HL-60 (cell line): ENCODE measurements around the gene CAST.

Experiments used
- CTCF ChIP-seq: IDR thresholded peaks from one replicate; pipeline ENCODE4 v1.5.1; 2011; ENCODE audit warnings: low read length, control low read depth, inconsistent platforms; ENCODE audit not compliant: insufficient read depth
- GABPA ChIP-seq: IDR thresholded peaks from 2 replicates; pipeline ENCODE4 v1.6.1; 2012; ENCODE audit warnings: low read depth
- POLR2AphosphoS5 ChIP-seq: IDR thresholded peaks from 2 replicates; pipeline ENCODE4 v1.6.1; 2012; ENCODE audit warnings: low read depth
- REST ChIP-seq: IDR thresholded peaks from 2 replicates; pipeline ENCODE4 v1.6.1; 2012; ENCODE audit warnings: low read depth; ENCODE audit not compliant: insufficient replicate concordance
- SPI1 ChIP-seq: IDR thresholded peaks from 2 replicates; pipeline ENCODE4 v1.6.1; 2012; ENCODE audit warnings: low read depth, mild to moderate bottlenecking, borderline replicate concordance

DNA sequence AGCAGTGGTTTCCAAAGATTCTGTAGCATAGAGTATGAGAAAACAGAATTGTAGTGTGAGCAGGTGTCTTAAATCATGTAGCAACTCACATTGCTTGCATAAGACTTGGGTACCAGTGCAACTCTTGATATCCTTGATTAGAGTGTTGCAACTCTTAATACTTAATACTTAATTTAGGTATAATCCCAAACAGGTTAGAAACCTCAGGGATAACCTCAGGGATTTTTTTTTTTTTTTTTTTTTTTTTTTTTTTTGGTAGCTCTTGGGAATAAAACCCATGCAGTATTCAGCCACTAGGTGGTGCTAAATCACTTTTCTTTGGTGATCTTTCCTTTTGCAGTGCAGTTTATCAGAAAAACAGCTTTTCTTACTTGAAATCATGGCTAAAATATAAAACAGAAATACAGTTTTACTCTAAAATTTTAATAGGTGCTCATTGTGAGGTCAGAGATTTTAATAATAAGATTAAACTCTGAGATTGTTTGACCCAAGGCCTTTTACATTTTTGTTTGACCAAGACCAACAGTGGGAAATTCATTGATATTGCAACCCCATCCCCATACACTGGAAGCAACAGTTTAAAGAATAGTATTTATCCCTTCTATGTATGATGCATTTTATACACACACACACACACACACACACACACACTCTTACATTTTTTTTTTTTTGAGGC lies 90.3 kb downstream of the CAST start:
- TF ChIP-seq CTCF (no peak), REST (no peak), POLR2AphosphoS5 (no peak), GABPA (no peak), SPI1 (no peak)
